ENCODE data around the gene PSME3IP1. TPM values are rescaled to one million over a fixed set of nuclear protein-coding genes. Genes with fewer than 3 reads are reported as not detected.

The PSME3IP1 gene
- 105 to 112 TPM (median 107 TPM) in 3 replicates for total RNA-seq

GRCh38 chr16:57185945-57186871 is at the start of gene PSME3IP1, which contains the start of gene RSPRY1:
TSS of gene PSME3IP1 (minus strand) at chr16:57186039. CDS start at chr16:57173854, 12,185 bp downstream.
TSS of gene RSPRY1 (plus strand) at chr16:57186329. CDS start at chr16:57204659, 18,330 bp downstream.
- TF ChIP-seq CTCF (IDR thresholded peaks at IDR 0.05; ENCODE audit: unreplicated experiment) = no peak
- Mint-ChIP-seq H3K9me3 (peaks cover 4% of the 10 kb centered on the region), H3K4me3 (peak within 1 kb of the TSS; percentile 95), H3K27me3 (ENCODE audit: low read depth) (no peaks in the 10 kb centered on the region), H3K27ac (peak within 1 kb of the TSS; percentile 97), H3K4me1 (peaks cover 37% of the 10 kb centered on the region), H3K36me3 (peaks cover 3% of the 10 kb centered on the region)
- DNase-seq (ENCODE audit: low spot score in 2 of 2, unreplicated experiment in 2 of 2) = peak; percentile 95 to 99

GRCh38 chr16:57235128-57236021 is 49.5 kb upstream of the PSME3IP1 start:
- DNase-seq (ENCODE audit: low spot score in 2 of 2, unreplicated experiment in 2 of 2) = no peak
- peaks cover 51% of the 10 kb centered on the region for H3K36me3 Mint-ChIP-seq
- no peaks in the 10 kb centered on the region for H3K27me3 Mint-ChIP-seq (ENCODE audit: low read depth)
- no peaks in the 10 kb centered on the region for H3K4me1 Mint-ChIP-seq
- no peak overlapping the region for H3K4me3 Mint-ChIP-seq
- H3K27ac Mint-ChIP-seq = peak overlapping the region; percentile 45
- TF ChIP-seq CTCF (IDR thresholded peaks at IDR 0.05; ENCODE audit: unreplicated experiment) = no peak
- peaks cover 5% of the 10 kb centered on the region for H3K9me3 Mint-ChIP-seq

GRCh38 chr16:57234707-57235092 is 48.9 kb upstream of the PSME3IP1 start:
- no peaks in the 10 kb centered on the region for H3K4me1 Mint-ChIP-seq
- peaks cover 53% of the 10 kb centered on the region for H3K36me3 Mint-ChIP-seq

GRCh38 chr16:57233944-57234706 is 48.3 kb upstream of the PSME3IP1 start:
- Mint-ChIP-seq H3K27ac (no peak overlapping the region), H3K4me3 (no peak overlapping the region), H3K9me3 (peaks cover 5% of the 10 kb centered on the region), H3K36me3 (peaks cover 49% of the 10 kb centered on the region), H3K4me1 (no peaks in the 10 kb centered on the region), H3K27me3 (ENCODE audit: low read depth) (no peaks in the 10 kb centered on the region)
- no peak for TF ChIP-seq CTCF (IDR thresholded peaks at IDR 0.05; ENCODE audit: unreplicated experiment)
- DNase-seq (ENCODE audit: low spot score in 2 of 2, unreplicated experiment in 2 of 2) = no peak

More at GRCh38 chr16:57234707-57235092, 48.9 kb upstream of the PSME3IP1 start:
- Mint-ChIP-seq H3K9me3 (peaks cover 5% of the 10 kb centered on the region), H3K27ac (no peak overlapping the region), H3K27me3 (ENCODE audit: low read depth) (no peaks in the 10 kb centered on the region), H3K4me3 (no peak overlapping the region)
- TF ChIP-seq CTCF (IDR thresholded peaks at IDR 0.05; ENCODE audit: unreplicated experiment) = no peak
- DNase-seq (ENCODE audit: low spot score in 2 of 2, unreplicated experiment in 2 of 2) = no peak

- Mint-ChIP-seq H3K9me3 (peaks cover 5% of the 10 kb centered on the region), H3K27ac (peak overlapping the region; percentile 4), H3K36me3 (peaks cover 46% of the 10 kb centered on the region), H3K4me1 (peaks cover 5% of the 10 kb centered on the region), H3K27me3 (ENCODE audit: low read depth) (no peaks in the 10 kb centered on the region), H3K4me3 (no peak overlapping the region)
- DNase-seq (ENCODE audit: low spot score in 2 of 2, unreplicated experiment in 2 of 2) = no peak
- TF ChIP-seq CTCF (IDR thresholded peaks at IDR 0.05; ENCODE audit: unreplicated experiment) = no peak
Observed at GRCh38 chr16:57231821-57232350, 46.0 kb upstream of the PSME3IP1 start.

Data from mesothelial cell of epicardium (in vitro differentiated cells).